ENCODE measurements around the gene MXD4. TPM values are rescaled to one million over a fixed set of nuclear protein-coding genes. Genes with fewer than 3 reads are reported as not detected.
A peak's percentile ranks its signal among the peaks of the same experiment; 100 is the strongest.

The MXD4 gene
- total and polyA plus RNA-seq, 2 of the 13 experiments (the other 11 are each of a cell fraction or from before 2014, with no cell fraction given): 29.0 to 31.3 TPM

DNA sequence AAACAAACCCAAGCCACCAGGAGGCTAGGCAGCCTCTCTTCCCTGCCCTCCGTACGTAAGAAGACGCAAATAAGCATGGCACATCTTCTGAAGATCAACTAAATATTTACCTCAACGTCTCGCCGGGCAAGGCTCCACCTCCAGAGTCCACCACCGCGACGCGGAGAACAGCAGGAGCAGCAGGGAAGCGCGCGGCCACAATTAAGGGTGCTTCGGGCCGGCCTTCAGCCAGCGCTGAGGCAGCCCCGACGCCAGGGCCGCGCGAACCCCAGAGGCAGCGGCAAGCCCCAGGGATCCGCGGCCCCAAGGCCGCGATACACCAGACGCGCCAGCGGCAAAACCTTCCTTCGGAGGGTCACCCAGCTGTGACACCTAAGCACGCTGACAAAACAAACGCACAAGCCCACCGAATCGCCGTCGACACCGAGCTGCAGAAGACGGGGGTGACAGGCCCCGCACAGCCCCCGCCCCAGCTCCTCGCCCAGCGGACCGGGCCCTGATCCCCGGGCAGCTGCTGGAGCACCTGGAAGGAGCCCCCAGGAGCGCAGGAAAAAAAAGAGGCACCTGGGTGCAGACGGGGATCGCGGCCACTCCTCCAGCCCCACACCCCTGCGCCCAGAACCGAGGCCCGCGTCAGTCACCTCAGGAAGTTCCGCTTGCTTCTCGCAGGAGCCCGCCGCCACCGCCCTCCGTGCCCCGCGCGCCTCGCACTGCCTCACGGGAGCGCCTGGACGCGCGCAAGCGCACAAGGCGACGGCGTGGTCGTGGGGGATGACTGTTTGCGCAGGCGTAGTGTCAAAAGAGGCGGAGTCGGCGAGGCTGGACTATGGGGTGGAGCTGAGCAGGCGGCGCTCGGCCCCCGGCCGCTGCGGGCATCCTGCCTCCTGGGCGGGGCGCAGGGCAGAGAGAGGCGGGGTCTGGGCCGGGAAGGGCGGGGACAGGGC, 20.2 kb downstream of the MXD4 start, which contains the start of the genes HAUS3 and POLN (continued):
- TF ChIP-seq, protein P1, sequence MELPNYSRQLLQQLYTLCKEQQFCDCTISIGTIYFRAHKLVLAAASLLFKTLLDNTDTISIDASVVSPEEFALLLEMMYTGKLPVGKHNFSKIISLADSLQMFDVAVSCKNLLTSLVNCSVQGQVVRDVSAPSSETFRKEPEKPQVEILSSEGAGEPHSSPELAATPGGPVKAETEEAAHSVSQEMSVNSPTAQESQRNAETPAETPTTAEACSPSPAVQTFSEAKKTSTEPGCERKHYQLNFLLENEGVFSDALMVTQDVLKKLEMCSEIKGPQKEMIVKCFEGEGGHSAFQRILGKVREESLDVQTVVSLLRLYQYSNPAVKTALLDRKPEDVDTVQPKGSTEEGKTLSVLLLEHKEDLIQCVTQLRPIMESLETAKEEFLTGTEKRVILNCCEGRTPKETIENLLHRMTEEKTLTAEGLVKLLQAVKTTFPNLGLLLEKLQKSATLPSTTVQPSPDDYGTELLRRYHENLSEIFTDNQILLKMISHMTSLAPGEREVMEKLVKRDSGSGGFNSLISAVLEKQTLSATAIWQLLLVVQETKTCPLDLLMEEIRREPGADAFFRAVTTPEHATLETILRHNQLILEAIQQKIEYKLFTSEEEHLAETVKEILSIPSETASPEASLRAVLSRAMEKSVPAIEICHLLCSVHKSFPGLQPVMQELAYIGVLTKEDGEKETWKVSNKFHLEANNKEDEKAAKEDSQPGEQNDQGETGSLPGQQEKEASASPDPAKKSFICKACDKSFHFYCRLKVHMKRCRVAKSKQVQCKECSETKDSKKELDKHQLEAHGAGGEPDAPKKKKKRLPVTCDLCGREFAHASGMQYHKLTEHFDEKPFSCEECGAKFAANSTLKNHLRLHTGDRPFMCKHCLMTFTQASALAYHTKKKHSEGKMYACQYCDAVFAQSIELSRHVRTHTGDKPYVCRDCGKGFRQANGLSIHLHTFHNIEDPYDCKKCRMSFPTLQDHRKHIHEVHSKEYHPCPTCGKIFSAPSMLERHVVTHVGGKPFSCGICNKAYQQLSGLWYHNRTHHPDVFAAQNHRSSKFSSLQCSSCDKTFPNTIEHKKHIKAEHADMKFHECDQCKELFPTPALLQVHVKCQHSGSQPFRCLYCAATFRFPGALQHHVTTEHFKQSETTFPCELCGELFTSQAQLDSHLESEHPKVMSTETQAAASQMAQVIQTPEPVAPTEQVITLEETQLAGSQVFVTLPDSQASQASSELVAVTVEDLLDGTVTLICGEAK (IDR thresholded peaks at IDR 0.05): no peak
- TF ChIP-seq, protein P1 (CRISPR knock-in tag; IDR thresholded peaks at IDR 0.05): peak; percentile 40; the same call in 1 of the 2 replicates
- TF ChIP-seq MTF1 (CRISPR knock-in tag; IDR thresholded peaks at IDR 0.05): 0 out of 2 replicates have a peak, but pooled peaks have one; percentile 25
- TF ChIP-seq ZMYM2 (CRISPR knock-in tag; IDR thresholded peaks at IDR 0.05): 0 out of 2 replicates have a peak, but pooled peaks have one; percentile 29
- 0 out of 2 replicates have a peak, but pooled peaks have one; percentile 32 for TF ChIP-seq MIER3 (CRISPR knock-in tag; IDR thresholded peaks at IDR 0.05; ENCODE audit: borderline replicate concordance)
- 0 out of 2 replicates have a peak, but pooled peaks have one; percentile 43 for TF ChIP-seq ZSCAN29 (CRISPR knock-in tag; conservative IDR thresholded peaks at IDR 0.05)
- no peak for TF ChIP-seq SETDB1 (CRISPR knock-in tag; IDR thresholded peaks at IDR 0.05; ENCODE audit: borderline replicate concordance)
- TF ChIP-seq ELF1 (CRISPR knock-in tag; IDR thresholded peaks at IDR 0.05): peak; percentile 50; the same call in 1 of the 2 replicates
- TF ChIP-seq, protein P2, sequence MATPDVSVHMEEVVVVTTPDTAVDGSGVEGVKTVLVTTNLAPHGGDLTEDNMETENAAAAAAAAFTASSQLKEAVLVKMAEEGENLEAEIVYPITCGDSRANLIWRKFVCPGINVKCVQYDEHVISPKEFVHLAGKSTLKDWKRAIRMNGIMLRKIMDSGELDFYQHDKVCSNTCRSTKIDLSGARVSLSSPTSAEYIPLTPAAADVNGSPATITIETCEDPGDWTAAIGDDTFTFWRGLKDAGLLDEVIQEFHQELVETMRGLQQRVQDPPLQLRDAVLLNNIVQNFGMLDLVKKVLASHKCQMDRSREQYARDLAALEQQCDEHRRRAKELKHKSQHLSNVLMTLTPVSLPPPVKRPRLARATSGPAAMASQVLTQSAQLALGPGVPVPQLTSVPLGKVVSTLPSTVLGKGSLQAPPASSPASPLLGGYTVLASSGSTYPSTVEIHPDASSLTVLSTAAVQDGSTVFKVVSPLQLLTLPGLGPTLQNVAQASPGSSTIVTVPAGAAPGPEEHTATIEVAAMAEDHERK (CRISPR knock-in tag; IDR thresholded peaks at IDR 0.05; ENCODE audit: low read depth): peak; percentile 73; the same call in 1 of the 2 replicates
- peak; percentile 33; the same call in 1 of the 2 replicates for TF ChIP-seq ETV5 (CRISPR knock-in tag; IDR thresholded peaks at IDR 0.05; ENCODE audit: borderline replicate concordance)
- TF ChIP-seq MYNN (CRISPR knock-in tag; IDR thresholded peaks at IDR 0.05; ENCODE audit: low read depth): no peak
- no peak for TF ChIP-seq ZNF7 (CRISPR knock-in tag; IDR thresholded peaks at IDR 0.05)
- TF ChIP-seq, protein P3, sequence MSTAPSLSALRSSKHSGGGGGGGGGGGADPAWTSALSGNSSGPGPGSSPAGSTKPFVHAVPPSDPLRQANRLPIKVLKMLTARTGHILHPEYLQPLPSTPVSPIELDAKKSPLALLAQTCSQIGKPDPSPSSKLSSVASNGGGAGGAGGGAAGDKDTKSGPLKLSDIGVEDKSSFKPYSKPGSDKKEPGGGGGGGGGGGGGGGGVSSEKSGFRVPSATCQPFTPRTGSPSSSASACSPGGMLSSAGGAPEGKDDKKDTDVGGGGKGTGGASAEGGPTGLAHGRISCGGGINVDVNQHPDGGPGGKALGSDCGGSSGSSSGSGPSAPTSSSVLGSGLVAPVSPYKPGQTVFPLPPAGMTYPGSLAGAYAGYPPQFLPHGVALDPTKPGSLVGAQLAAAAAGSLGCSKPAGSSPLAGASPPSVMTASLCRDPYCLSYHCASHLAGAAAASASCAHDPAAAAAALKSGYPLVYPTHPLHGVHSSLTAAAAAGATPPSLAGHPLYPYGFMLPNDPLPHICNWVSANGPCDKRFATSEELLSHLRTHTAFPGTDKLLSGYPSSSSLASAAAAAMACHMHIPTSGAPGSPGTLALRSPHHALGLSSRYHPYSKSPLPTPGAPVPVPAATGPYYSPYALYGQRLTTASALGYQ (CRISPR knock-in tag; IDR thresholded peaks at IDR 0.05): no peak
- TF ChIP-seq ISX (CRISPR knock-in tag; conservative IDR thresholded peaks at IDR 0.05): no peak
- peak; percentile 62 for TF ChIP-seq YEATS2 (CRISPR knock-in tag; IDR thresholded peaks at IDR 0.05; ENCODE audit: borderline replicate concordance)
- TF ChIP-seq EZH2 (conservative IDR thresholded peaks at IDR 0.05; ENCODE audit: low read depth, low read length): no peak

Data from HepG2 (cell line).